Measurements from ENCODE around the gene EP400. TPM values are rescaled to one million over a fixed set of nuclear protein-coding genes. Genes with fewer than 3 reads are reported as not detected.

The EP400 gene
- total RNA-seq, 6 experiments from 2014 or later, result 10.9 to 16.3 (median 13.3) TPM

DNA sequence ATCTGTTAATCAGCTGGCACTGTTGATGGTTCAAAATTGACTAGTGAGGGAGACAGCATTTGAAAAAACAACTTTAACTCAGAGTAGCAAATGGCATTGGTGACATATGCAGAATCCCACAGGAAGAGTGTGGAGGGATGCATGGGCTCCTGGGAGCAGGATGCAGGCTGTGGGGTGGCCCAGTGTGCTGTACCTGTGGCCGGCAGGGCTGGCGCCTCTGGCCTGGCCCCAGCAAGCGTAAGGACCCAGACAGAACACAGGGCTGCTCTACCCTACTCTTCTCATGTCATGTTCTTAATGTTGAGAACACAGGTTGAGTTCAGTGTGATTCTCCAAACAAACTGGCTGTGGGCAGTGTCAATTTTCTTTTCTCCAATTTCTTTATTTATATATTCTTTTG, 160.9 kb downstream of the EP400 start:
- peak in 1 of 3 donors; percentile 25 for DNase-seq
- Histone ChIP-seq H3K36me3 (peaks cover 0 to 37% (median 15%) of the 10 kb centered on the region in 4 donors), H3K4me1 (no peaks in the 10 kb centered on the region), H3K9me3 (no peaks in the 10 kb centered on the region), H3K27me3 (no peaks in the 10 kb centered on the region), H3K27ac (no peak overlapping the region), H3K4me3 (no peak overlapping the region)
- WGBS (ENCODE audit: insufficient coverage, low coverage, low lambda C conversion rate, missing lambda C conversion rate), result no CpG with 5 or more reads among the region's 3 CpGs
- TF ChIP-seq POLR2A (IDR thresholded peaks at IDR 0.05), result no peak
- TF ChIP-seq, protein P1, sequence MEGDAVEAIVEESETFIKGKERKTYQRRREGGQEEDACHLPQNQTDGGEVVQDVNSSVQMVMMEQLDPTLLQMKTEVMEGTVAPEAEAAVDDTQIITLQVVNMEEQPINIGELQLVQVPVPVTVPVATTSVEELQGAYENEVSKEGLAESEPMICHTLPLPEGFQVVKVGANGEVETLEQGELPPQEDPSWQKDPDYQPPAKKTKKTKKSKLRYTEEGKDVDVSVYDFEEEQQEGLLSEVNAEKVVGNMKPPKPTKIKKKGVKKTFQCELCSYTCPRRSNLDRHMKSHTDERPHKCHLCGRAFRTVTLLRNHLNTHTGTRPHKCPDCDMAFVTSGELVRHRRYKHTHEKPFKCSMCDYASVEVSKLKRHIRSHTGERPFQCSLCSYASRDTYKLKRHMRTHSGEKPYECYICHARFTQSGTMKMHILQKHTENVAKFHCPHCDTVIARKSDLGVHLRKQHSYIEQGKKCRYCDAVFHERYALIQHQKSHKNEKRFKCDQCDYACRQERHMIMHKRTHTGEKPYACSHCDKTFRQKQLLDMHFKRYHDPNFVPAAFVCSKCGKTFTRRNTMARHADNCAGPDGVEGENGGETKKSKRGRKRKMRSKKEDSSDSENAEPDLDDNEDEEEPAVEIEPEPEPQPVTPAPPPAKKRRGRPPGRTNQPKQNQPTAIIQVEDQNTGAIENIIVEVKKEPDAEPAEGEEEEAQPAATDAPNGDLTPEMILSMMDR (IDR thresholded peaks at IDR 0.05), result no peak
- no peak for ATAC-seq
- intact Hi-C loops (cut with DNase I), result no loop called here

DNA sequence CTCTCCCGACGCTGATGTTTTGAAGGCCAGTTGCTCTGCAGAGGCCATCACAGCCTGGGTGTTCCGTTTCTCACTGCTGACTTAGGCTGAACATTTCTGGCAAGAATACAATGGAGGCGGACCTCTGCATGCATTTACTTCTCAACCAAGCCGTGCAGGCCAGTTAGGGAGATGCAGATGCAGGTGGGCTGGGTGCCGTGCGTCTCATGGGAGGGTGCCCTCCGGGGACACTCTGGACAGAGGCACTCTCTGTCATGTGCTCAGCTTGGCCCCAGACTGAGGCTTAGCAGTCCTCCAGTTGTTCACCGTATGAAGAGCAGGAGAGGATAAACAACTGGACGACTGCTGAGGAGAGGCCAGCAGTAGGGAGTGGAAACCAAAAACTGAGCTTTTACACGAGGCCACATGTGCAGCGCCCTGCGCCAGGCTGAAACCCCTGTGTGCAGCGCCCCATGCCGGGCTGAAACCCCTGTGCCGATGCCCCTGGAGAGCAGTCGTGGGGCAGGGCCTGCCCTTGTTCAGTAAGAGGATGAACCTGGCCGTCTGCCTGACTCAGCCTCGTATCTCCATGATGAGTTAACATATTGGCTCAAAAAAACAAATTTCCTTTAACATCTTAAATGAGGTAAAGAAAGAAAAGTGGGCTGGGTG, 162.0 kb downstream of the EP400 start:
- intact Hi-C loops (cut with DNase I), result no loop called here
- 83% methylated on average over 8 of the region's 19 CpGs for WGBS (ENCODE audit: insufficient coverage, low coverage, low lambda C conversion rate, missing lambda C conversion rate)
- Histone ChIP-seq H3K4me1 (no peaks in the 10 kb centered on the region), H3K4me3 (no peak overlapping the region), H3K9me3 (no peaks in the 10 kb centered on the region), H3K36me3 (peaks cover 0 to 40% (median 16%) of the 10 kb centered on the region in 4 donors), H3K27ac (no peak overlapping the region), H3K27me3 (no peaks in the 10 kb centered on the region)
- TF ChIP-seq, protein P1 (IDR thresholded peaks at IDR 0.05), result no peak
- no peak for TF ChIP-seq POLR2A (IDR thresholded peaks at IDR 0.05)
- ATAC-seq (no peak), DNase-seq (peak in 1 of 3 donors; percentile 32)

DNA sequence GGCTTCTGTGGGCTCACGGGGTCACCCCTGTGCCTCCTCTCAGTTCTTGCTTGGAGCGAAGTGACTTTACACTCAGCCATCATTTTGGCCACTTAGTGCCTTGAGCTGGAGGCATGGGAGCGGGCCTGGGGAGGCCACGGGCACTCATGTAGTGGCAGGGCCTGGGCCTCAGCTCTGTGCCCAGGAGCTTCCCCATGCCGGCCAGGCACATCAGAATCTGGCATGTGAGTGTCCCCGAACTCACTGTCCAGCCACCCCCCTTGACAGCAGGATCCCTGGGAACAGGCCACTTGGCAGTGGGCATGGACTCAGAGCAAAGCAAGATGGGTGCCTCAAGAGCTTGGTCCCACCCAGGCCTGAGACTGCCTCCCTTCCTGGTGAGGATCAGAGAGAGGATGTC, 164.9 kb downstream of the EP400 start:
- 100% methylated on average over 1 of the region's 6 CpGs for WGBS (ENCODE audit: insufficient coverage, low coverage, low lambda C conversion rate, missing lambda C conversion rate)
- H3K4me1 ChIP-seq, result no peaks in the 10 kb centered on the region
- H3K27me3 ChIP-seq, result no peaks in the 10 kb centered on the region
- no peaks in the 10 kb centered on the region for H3K9me3 ChIP-seq
- no peak overlapping the region for H3K4me3 ChIP-seq
- peak in 1 of 3 donors; percentile 31 for DNase-seq
- H3K36me3 ChIP-seq, result peaks cover 0 to 36% (median 16%) of the 10 kb centered on the region in 4 donors
- no peak overlapping the region for H3K27ac ChIP-seq
- ATAC-seq, result no peak
- intact Hi-C loops (cut with DNase I), result no loop called here
- TF ChIP-seq, protein P1 (IDR thresholded peaks at IDR 0.05), result no peak
- TF ChIP-seq POLR2A (IDR thresholded peaks at IDR 0.05), result no peak

DNA sequence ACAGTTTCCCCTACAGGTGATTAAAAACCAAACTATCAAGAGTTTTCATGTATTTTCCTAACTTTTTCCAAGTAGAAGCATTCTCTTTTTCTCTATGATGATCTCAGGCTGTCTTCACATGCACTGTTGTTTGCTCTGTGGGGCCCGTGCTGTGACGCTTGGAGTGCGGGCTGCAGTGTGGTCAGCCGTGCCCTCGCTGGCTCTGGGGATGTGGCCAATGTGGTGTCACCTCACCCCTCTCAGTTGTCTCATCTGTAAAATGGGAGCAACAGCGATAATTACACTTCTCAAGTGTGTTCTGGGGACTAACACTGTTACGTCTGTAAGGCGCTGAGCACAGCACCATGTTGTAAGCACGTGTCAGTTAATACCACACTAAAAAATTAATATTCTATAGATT, 165.8 kb downstream of the EP400 start:
- Histone ChIP-seq H3K36me3 (peaks cover 0 to 38% (median 11%) of the 10 kb centered on the region in 4 donors), H3K4me1 (no peaks in the 10 kb centered on the region), H3K4me3 (no peak overlapping the region), H3K27me3 (no peaks in the 10 kb centered on the region), H3K27ac (no peak overlapping the region), H3K9me3 (no peaks in the 10 kb centered on the region)
- DNase-seq (peak in 1 of 3 donors; percentile 21), ATAC-seq (no peak)
- intact Hi-C loops (cut with DNase I), result no loop called here
- 85% methylated on average over 7 of the region's 9 CpGs for WGBS (ENCODE audit: insufficient coverage, low coverage, low lambda C conversion rate, missing lambda C conversion rate)
- no peak for TF ChIP-seq POLR2A (IDR thresholded peaks at IDR 0.05)
- TF ChIP-seq, protein P1 (IDR thresholded peaks at IDR 0.05), result no peak
